Erythroblast (primary cell): Measurements from ENCODE around the gene DDX55.

ENCODE experiments used
- GATA1 ChIP-seq: IDR thresholded peaks from 2 replicates; pipeline ENCODE4 v1.6.1; 2011; ENCODE audit warnings: low read depth, mild to moderate bottlenecking, control low read depth, low read length, moderate library complexity
- POLR2A ChIP-seq: IDR thresholded peaks from 2 replicates; pipeline ENCODE4 v1.6.1; 2011; ENCODE audit warnings: mild to moderate bottlenecking, low read length

- TF ChIP-seq POLR2A (no peak), GATA1 (no peak)
Measured at GRCh38 chr12:123608182-123608581, 6.3 kb downstream of the DDX55 start.
